Caco-2 (cell line): ENCODE data around the gene VIPR2. TPM values are rescaled to one million over a fixed set of nuclear protein-coding genes. Genes with fewer than 3 reads are reported as not detected.

Experiments
- BruUV-seq: library from RNA; stranded (reverse); fragments of 400-500 nt; replicated peaks from 2 replicates; lab custom pipeline; 2021; lab: Mats Ljungman, UMichigan
- CTCF ChIA-PET: fragments of 300-600 bp; sonication (Branson Sonifier 250); formaldehyde crosslinking; loops from one replicate; lab custom pipeline; 2022; ENCODE audit warnings: antibody characterized with exemption; lab: Charles Lee
- POLR2A ChIA-PET: fragments of 300-600 bp; sonication (Branson Sonifier 250); formaldehyde crosslinking; loops from one replicate; lab custom pipeline; 2022; ENCODE audit warnings: antibody characterized with exemption; lab: Charles Lee
- DNase-seq, 2 experiments: peaks; one replicate each; pipeline versions ENCODE4 v3.0.0 to v3.0.0-alpha.2; 2020 to 2022
- H3K27me3 ChIP-seq: replicated peaks from 2 replicates; pipeline ENCODE4 v1.6.0; 2011; ENCODE audit warnings: low read length; ENCODE audit not compliant: control insufficient read depth, insufficient read depth
- H3K36me3 ChIP-seq: 2 replicates; pipeline ENCODE4 v1.5.1; 2011; ENCODE audit warnings: low read length; ENCODE audit not compliant: control insufficient read depth, insufficient read depth
- H3K4me1 ChIP-seq: fragments of 250-450 bp; sonication (Bioruptor Pico); 2 replicates; pipeline ENCODE4 v1.5.1; 2020; ENCODE audit warnings: mild to moderate bottlenecking
- H3K4me3 ChIP-seq: 2 replicates; pipeline ENCODE4 v1.5.1; 2011; ENCODE audit warnings: low read depth, mild to moderate bottlenecking, control low read depth, low read length
- H3K9me3 ChIP-seq: fragments of 250-450 bp; sonication (Bioruptor Pico); 2 replicates; pipeline ENCODE4 v1.5.1; 2020; ENCODE audit warnings: mild to moderate bottlenecking, moderate library complexity
- H3K27ac Mint-ChIP-seq: one replicate; pipeline ENCODE4 v1.8.0; 2022; ENCODE audit warnings: mixed read lengths; ENCODE audit not compliant: unreplicated experiment
- H3K27me3 Mint-ChIP-seq: one replicate; pipeline ENCODE4 v1.8.0; 2022; ENCODE audit warnings: mixed read lengths; ENCODE audit not compliant: insufficient read depth, unreplicated experiment
- H3K36me3 Mint-ChIP-seq: one replicate; pipeline ENCODE4 v1.8.0; 2022; ENCODE audit warnings: mild to moderate bottlenecking, mixed read lengths; ENCODE audit not compliant: insufficient read depth, unreplicated experiment
- H3K4me1 Mint-ChIP-seq: one replicate; pipeline ENCODE4 v1.8.0; 2022; ENCODE audit warnings: low read depth, mixed read lengths; ENCODE audit not compliant: unreplicated experiment
- H3K4me3 Mint-ChIP-seq: one replicate; pipeline ENCODE4 v1.8.0; 2022; ENCODE audit warnings: mild to moderate bottlenecking, moderate library complexity, mixed read lengths; ENCODE audit not compliant: unreplicated experiment
- H3K9me3 Mint-ChIP-seq: one replicate; pipeline ENCODE4 v1.8.0; 2022; ENCODE audit warnings: mixed read lengths; ENCODE audit not compliant: unreplicated experiment
- intact Hi-C: fragments of 100-400 bp; cut with micrococcal nuclease; formaldehyde crosslinking; loops from one replicate; pipeline ENCODE4 v1.10.0; 2022; ENCODE audit not compliant: unreplicated experiment
- total RNA-seq: library from RNA; stranded (reverse); gene quantifications from 2 replicates; pipeline ENCODE4 v1.2.3, GENCODE V29; 2022
- TF ChIP-seq, protein P1 (sequence below), 2 experiments: fragments of 200-600 bp in 1 of 2; IDR thresholded peaks; 1 replicate in 1 of 2; 2 replicates in 1 of 2; pipeline versions ENCODE4 v1.5.1 to v1.8.0; 2011 to 2022; ENCODE audit warnings: antibody characterized with exemption in 1 of 2, control low read depth in 1 of 2, inconsistent platforms in 1 of 2, low read depth in 1 of 2, low read length in 1 of 2, mild to moderate bottlenecking in 1 of 2, moderate library complexity in 1 of 2; ENCODE audit not compliant: insufficient read depth in 1 of 2, severe bottlenecking in 1 of 2, unreplicated experiment in 1 of 2

VIPR2 gene
- total RNA-seq, 1 experiment from 2014 or later = not detected

DNA sequence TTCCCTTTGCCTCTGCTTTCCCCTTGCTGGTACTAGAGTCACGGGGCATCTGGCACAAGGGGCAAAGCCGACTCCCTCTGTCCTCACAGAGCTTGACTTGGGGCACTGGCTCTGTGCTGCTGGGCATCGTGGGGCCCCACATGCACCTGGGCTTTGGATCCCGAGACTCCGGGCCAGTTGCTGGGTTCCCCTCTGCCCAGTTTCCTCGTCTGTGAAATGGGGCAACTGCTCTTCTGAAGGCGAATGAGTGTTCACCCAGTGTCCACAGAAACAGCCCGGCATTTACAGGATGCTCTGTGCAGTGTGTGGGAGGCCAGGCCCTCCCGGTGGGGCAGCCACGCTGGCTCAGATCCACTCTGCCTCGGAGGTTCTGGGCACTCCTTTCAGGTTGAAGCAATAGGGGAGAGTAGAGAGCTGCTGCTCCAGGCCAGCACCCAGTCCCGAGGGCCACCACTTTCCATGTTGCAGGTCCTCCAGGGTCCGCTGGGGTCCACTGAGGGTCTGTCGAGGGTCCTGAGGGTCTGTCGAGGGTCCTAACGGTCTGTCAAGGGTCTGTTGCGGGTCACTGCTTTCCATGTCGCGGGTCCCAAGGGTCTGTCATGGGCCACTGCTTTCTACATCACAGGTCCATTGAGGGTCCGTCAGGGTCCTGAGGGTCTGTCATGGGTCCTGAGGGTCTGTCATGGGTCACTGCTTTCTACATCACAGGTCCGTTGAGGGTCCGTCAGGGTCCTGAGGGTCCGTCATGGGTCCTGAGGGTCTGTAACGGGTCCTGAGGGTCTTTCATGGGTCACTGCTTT is 103.6 kb downstream of the VIPR2 start:
- no peaks in the 10 kb centered on the region for H3K9me3 Mint-ChIP-seq
- no peaks in the 10 kb centered on the region for H3K4me1 Mint-ChIP-seq
- no peak overlapping the region for H3K27ac Mint-ChIP-seq
- intact Hi-C loops = no loop called here
- peaks cover 5% of the 10 kb centered on the region for H3K27me3 Mint-ChIP-seq
- TF ChIP-seq, protein P1, sequence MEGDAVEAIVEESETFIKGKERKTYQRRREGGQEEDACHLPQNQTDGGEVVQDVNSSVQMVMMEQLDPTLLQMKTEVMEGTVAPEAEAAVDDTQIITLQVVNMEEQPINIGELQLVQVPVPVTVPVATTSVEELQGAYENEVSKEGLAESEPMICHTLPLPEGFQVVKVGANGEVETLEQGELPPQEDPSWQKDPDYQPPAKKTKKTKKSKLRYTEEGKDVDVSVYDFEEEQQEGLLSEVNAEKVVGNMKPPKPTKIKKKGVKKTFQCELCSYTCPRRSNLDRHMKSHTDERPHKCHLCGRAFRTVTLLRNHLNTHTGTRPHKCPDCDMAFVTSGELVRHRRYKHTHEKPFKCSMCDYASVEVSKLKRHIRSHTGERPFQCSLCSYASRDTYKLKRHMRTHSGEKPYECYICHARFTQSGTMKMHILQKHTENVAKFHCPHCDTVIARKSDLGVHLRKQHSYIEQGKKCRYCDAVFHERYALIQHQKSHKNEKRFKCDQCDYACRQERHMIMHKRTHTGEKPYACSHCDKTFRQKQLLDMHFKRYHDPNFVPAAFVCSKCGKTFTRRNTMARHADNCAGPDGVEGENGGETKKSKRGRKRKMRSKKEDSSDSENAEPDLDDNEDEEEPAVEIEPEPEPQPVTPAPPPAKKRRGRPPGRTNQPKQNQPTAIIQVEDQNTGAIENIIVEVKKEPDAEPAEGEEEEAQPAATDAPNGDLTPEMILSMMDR (IDR thresholded peaks at IDR 0.05; ENCODE audit: insufficient read depth in 1 of 2, low read depth in 1 of 2, low read length in 1 of 2, severe bottlenecking in 1 of 2, unreplicated experiment in 1 of 2) = no peak
- CTCF ChIA-PET = interaction anchor here (1.0 kb wide), 1 partner anchor 34 kb away, joined by 3 read pairs; no protein-coding TSS in a partner anchor
- POLR2A ChIA-PET = no interaction called here
- Histone ChIP-seq H3K9me3 (no peaks in the 10 kb centered on the region; the same call in 1 of the 2 replicates), H3K36me3 (no peaks in the 10 kb centered on the region), H3K4me1 (no peaks in the 10 kb centered on the region), H3K4me3 (no peak overlapping the region), H3K27me3 (no peaks in the 10 kb centered on the region)
- H3K36me3 Mint-ChIP-seq = no peaks in the 10 kb centered on the region
- no peak for DNase-seq
- BruUV-seq = no TSS peak
- no peak overlapping the region for H3K4me3 Mint-ChIP-seq

DNA sequence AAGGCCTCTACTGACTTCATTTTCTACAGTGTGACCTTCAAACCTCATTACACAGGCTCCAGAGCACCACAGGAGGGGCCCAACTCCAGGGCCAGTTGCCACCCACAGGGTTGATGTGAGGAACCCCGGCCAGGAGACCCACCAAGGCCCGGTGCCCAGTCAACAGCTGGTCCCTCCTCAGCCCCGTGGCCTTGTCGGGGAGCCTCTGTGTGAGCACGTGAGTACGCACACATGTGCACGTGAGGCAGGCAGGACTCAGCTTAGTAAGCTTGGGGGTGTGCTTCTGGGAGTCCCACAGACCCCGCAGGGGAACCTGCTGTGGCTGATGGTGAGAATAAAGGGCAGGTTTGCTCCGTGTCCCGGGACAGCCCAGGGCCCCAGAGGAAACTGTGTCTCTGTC is 104.5 kb downstream of the VIPR2 start:
- no peaks in the 10 kb centered on the region for H3K9me3 Mint-ChIP-seq
- no peaks in the 10 kb centered on the region for H3K4me1 Mint-ChIP-seq
- H3K4me1 ChIP-seq = no peaks in the 10 kb centered on the region
- no peaks in the 10 kb centered on the region for H3K36me3 ChIP-seq
- peaks cover 5% of the 10 kb centered on the region for H3K27me3 Mint-ChIP-seq
- no peak overlapping the region for H3K4me3 Mint-ChIP-seq
- intact Hi-C loops = no loop called here
- no peaks in the 10 kb centered on the region; the same call in 1 of the 2 replicates for H3K9me3 ChIP-seq
- H3K27me3 ChIP-seq = no peaks in the 10 kb centered on the region
- no peak overlapping the region for H3K4me3 ChIP-seq
- no peak for DNase-seq
- ChIA-PET CTCF (interaction anchor here (1.0 kb wide), 1 partner anchor 35 kb away, joined by 3 read pairs; no protein-coding TSS in a partner anchor), POLR2A (no interaction called here)
- TF ChIP-seq, protein P1 (IDR thresholded peaks at IDR 0.05; ENCODE audit: insufficient read depth in 1 of 2, low read depth in 1 of 2, low read length in 1 of 2, severe bottlenecking in 1 of 2, unreplicated experiment in 1 of 2) = no peak
- H3K27ac Mint-ChIP-seq = no peak overlapping the region
- no peaks in the 10 kb centered on the region for H3K36me3 Mint-ChIP-seq
- no TSS peak for BruUV-seq

DNA sequence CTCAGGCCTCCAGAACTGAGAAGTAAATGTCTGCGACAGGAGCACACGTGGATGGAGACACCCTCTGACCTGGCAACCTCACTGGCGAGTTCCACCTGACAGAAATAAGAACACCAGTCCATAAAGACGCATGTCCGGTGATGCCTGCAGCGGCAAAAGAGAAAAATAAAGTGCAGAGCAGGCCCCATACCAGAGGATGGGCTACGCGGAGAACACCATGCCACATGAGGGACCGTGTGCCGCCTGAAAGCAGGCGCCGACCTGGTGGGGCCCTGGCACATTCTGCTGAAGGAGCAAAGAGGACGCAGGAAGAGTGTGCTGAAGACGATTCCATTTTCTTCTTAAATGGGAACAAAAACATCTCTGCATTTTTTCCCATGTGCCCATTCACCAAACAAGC is 105.0 kb downstream of the VIPR2 start:
- H3K36me3 ChIP-seq = no peaks in the 10 kb centered on the region
- peaks cover 5% of the 10 kb centered on the region for H3K27me3 Mint-ChIP-seq
- no peaks in the 10 kb centered on the region for H3K4me1 Mint-ChIP-seq
- ChIA-PET POLR2A (no interaction called here), CTCF (no interaction called here)
- BruUV-seq = no TSS peak
- H3K9me3 ChIP-seq = no peaks in the 10 kb centered on the region; the same call in 1 of the 2 replicates
- no peaks in the 10 kb centered on the region for H3K36me3 Mint-ChIP-seq
- no peaks in the 10 kb centered on the region for H3K9me3 Mint-ChIP-seq
- TF ChIP-seq, protein P1 (IDR thresholded peaks at IDR 0.05; ENCODE audit: insufficient read depth in 1 of 2, low read depth in 1 of 2, low read length in 1 of 2, severe bottlenecking in 1 of 2, unreplicated experiment in 1 of 2) = no peak
- H3K4me1 ChIP-seq = no peaks in the 10 kb centered on the region
- H3K27ac Mint-ChIP-seq = no peak overlapping the region
- H3K4me3 ChIP-seq = no peak overlapping the region
- H3K4me3 Mint-ChIP-seq = no peak overlapping the region
- DNase-seq = no peak
- intact Hi-C loops = no loop called here
- no peaks in the 10 kb centered on the region for H3K27me3 ChIP-seq
